ENCODE data around the gene TFIP11. TPM values are rescaled to one million over a fixed set of nuclear protein-coding genes. Genes with fewer than 3 reads are reported as not detected.

Gene TFIP11
- total RNA-seq, 4 donors from 2014 or later: 6.1 to 32.5 (median 18.1) TPM

- H3K9me3 ChIP-seq: no peaks in the 10 kb centered on the region
- H3K27ac ChIP-seq: no peak overlapping the region
- no peak for TF ChIP-seq CTCF (IDR thresholded peaks at IDR 0.05)
- TF ChIP-seq POLR2A (IDR thresholded peaks at IDR 0.05): no peak
- DNase-seq: no peak
- intact Hi-C loops (cut with DNase I; ENCODE audit: low total_unique reads): no loop called here
- no peaks in the 10 kb centered on the region for H3K36me3 ChIP-seq
- no peaks in the 10 kb centered on the region for H3K27me3 ChIP-seq
- no peaks in the 10 kb centered on the region for H3K4me1 ChIP-seq
- no peak overlapping the region for H3K4me3 ChIP-seq
These were observed 52.1 kb downstream of the TFIP11 start for GRCh38 chr22:26460202-26460601.

GRCh38 chr22:26457661-26458272 lies 54.5 kb downstream of the TFIP11 start:
- DNase-seq: no peak
- intact Hi-C loops (cut with DNase I; ENCODE audit: low total_unique reads): no loop called here

GRCh38 chr22:26453812-26454500 lies 58.3 kb downstream of the TFIP11 start:
- no peaks in the 10 kb centered on the region for H3K36me3 ChIP-seq
- DNase-seq: no peak
- no peak overlapping the region for H3K27ac ChIP-seq
- no peaks in the 10 kb centered on the region for H3K4me1 ChIP-seq
- no peaks in the 10 kb centered on the region for H3K9me3 ChIP-seq
- no peak overlapping the region for H3K4me3 ChIP-seq
- H3K27me3 ChIP-seq: no peaks in the 10 kb centered on the region
- TF ChIP-seq CTCF (IDR thresholded peaks at IDR 0.05): no peak
- intact Hi-C loops (cut with DNase I; ENCODE audit: low total_unique reads): no loop called here

More at GRCh38 chr22:26457661-26458272, 54.5 kb downstream of the TFIP11 start:
- Histone ChIP-seq H3K9me3 (no peaks in the 10 kb centered on the region), H3K27ac (no peak overlapping the region), H3K27me3 (no peaks in the 10 kb centered on the region), H3K36me3 (no peaks in the 10 kb centered on the region), H3K4me3 (no peak overlapping the region), H3K4me1 (no peaks in the 10 kb centered on the region)
- TF ChIP-seq CTCF (IDR thresholded peaks at IDR 0.05): no peak
- TF ChIP-seq POLR2A (IDR thresholded peaks at IDR 0.05): no peak

- no peak for TF ChIP-seq POLR2A (IDR thresholded peaks at IDR 0.05)
- no peak for TF ChIP-seq CTCF (IDR thresholded peaks at IDR 0.05)
- intact Hi-C loops (cut with DNase I; ENCODE audit: low total_unique reads): no loop called here
- no peak for DNase-seq
- Histone ChIP-seq H3K4me3 (no peak overlapping the region), H3K27ac (no peak overlapping the region), H3K36me3 (no peaks in the 10 kb centered on the region), H3K27me3 (no peaks in the 10 kb centered on the region), H3K4me1 (no peaks in the 10 kb centered on the region), H3K9me3 (no peaks in the 10 kb centered on the region)
These were observed 59.1 kb downstream of the TFIP11 start for GRCh38 chr22:26453216-26453615.

- no peaks in the 10 kb centered on the region for H3K36me3 ChIP-seq
- no peaks in the 10 kb centered on the region for H3K4me1 ChIP-seq
- no peak overlapping the region for H3K27ac ChIP-seq
- H3K27me3 ChIP-seq: no peaks in the 10 kb centered on the region
- no peak for DNase-seq
- TF ChIP-seq CTCF (IDR thresholded peaks at IDR 0.05) (no peak), POLR2A (IDR thresholded peaks at IDR 0.05) (no peak)
- H3K4me3 ChIP-seq: no peak overlapping the region
- H3K9me3 ChIP-seq: no peaks in the 10 kb centered on the region
- intact Hi-C loops (cut with DNase I; ENCODE audit: low total_unique reads): no loop called here
These were observed 59.8 kb downstream of the TFIP11 start for GRCh38 chr22:26452236-26453016.
